BJ (cell line): Measurements from ENCODE around the gene COX6B2. TPM values are rescaled to one million over a fixed set of nuclear protein-coding genes. Genes with fewer than 3 reads are reported as not detected.

Experiments
- CTCF ChIA-PET: fragments of 350-600 bp; formaldehyde crosslinking; extraction: SDS; loops from one replicate; lab custom pipeline; 2021; ENCODE audit warnings: antibody characterized with exemption, inconsistent platforms; lab: Yijun Ruan, JAX
- POLR2A ChIA-PET: fragments of 300-600 bp; sonication (Branson Sonifier 250); formaldehyde crosslinking; extraction: SDS; loops from one replicate; lab custom pipeline; 2021; ENCODE audit warnings: antibody characterized with exemption; lab: Charles Lee
- DNase-seq: peaks from one replicate; pipeline ENCODE4 v3.0.0-alpha.2; 2011; ENCODE audit warnings: low read depth
- H3K27me3 ChIP-seq: 2 replicates; pipeline ENCODE4 v1.6.0; 2011; ENCODE audit warnings: low read length; ENCODE audit not compliant: control insufficient read depth, insufficient read depth
- H3K36me3 ChIP-seq: 2 replicates; pipeline ENCODE4 v1.5.1; 2011; ENCODE audit warnings: low read length; ENCODE audit not compliant: control insufficient read depth, insufficient read depth
- H3K4me3 ChIP-seq: 2 replicates; pipeline ENCODE4 v1.5.1; 2011; ENCODE audit warnings: low read depth, mild to moderate bottlenecking, control low read depth, low read length
- CTCF ChIP-seq: IDR thresholded peaks from 2 replicates; pipeline ENCODE4 v1.5.1; 2011; ENCODE audit warnings: low read depth, mild to moderate bottlenecking, control low read depth, inconsistent platforms, low read length, moderate library complexity; ENCODE audit not compliant: insufficient read depth
- polyA plus RNA-seq: library from polyadenylated mRNA; depleted of rRNA; stranded (reverse); fragments of >200 nt; gene quantifications from 2 replicates; pipeline ENCODE4 v1.2.3, GENCODE V29; 2011

Gene COX6B2
- polyA plus RNA-seq, 1 experiment = 0.58 TPM

- no peak for DNase-seq
- TF ChIP-seq CTCF = no peak
- H3K4me3 ChIP-seq = no peak overlapping the region
- peaks cover 20% of the 10 kb centered on the region for H3K27me3 ChIP-seq
- CTCF ChIA-PET = interaction anchor here (0.7 to 1.1 kb wide), 3 partner anchors 10 to 111 kb away, joined by 3 read pairs; partner anchors contain the start of gene ISOC2
- peaks cover 3% of the 10 kb centered on the region; the same call in 1 of the 2 replicates for H3K36me3 ChIP-seq
- POLR2A ChIA-PET = no interaction called here
Observed at GRCh38 chr19:55350620-55351315, 3.8 kb downstream of the COX6B2 start.

DNA sequence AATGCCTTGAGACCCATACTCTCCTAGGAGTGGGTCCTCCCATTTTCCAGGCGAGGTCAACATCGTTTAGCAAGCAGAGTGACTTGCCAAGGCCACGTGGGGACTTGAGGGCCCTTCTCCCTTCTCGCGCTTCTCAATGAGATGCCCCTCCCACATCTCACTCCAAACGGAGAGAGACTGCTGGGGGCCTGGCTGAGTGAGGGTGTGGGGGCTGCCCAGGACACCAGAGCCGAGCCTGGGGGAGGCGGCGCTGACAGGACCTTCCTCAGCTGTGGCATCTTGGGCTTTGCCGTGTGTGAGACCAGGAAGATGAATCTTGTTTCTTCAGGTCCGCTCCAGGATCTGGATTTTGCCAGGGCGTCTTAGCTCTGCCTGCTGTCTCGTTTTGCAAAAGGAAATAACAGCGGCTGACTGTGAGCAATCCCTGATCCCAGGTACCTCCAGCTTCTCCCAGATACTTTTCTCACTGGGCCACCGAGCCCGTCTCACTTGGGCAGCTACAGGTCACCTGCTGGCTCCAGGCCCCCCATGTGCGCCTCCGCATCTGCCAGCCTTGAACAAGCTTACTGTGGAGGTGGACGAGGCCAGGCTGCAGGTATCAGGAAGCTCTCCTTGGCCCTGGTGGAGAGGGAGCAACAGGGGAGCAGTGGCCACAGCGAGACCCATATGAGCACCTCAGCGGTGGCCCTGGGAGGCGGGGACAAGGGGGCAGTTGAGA is 6.0 kb downstream of the COX6B2 start:
- CTCF ChIA-PET = interaction anchor here (1.5 kb wide), 1 partner anchor 207 kb away, joined by 3 read pairs; no protein-coding TSS in a partner anchor
- POLR2A ChIA-PET = no interaction called here
- TF ChIP-seq CTCF = no peak
- Histone ChIP-seq H3K27me3 (peaks cover 10% of the 10 kb centered on the region), H3K4me3 (no peak overlapping the region), H3K36me3 (peaks cover 5% of the 10 kb centered on the region)
- DNase-seq = no peak

DNA sequence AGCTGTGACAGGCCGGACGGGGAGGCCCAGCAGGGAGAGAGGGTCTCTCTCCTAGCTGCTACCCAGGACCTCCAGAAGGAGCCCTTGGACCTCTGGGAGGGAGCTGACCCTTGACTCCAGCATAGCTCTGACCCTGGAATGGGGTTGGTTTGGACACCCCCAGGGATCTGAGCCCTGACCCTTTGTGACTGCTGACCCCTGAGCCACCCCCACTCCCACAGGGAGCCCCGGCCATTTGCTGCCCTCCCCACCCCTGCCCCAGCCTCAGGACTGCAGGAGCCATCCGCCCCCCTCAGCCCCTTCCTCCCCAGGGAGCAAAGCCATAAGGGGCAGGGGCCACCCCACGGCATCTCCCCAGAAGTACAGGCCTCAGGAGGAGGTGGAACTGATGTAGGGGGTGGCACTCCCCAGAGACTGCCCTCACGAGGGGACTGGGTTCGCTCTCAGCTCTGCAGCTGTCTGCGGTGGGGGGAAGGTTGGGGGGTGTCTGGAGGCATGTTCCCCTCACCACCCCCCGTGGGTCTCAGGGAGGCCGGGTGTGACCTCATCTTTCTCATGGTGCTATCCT is 7.0 kb downstream of the COX6B2 start:
- no peak for DNase-seq
- CTCF ChIA-PET = no interaction called here
- TF ChIP-seq CTCF = no peak
- H3K36me3 ChIP-seq = peaks cover 14% of the 10 kb centered on the region
- H3K27me3 ChIP-seq = peaks cover 4% of the 10 kb centered on the region; the same call in 1 of the 2 replicates
- POLR2A ChIA-PET = no interaction called here
- no peak overlapping the region for H3K4me3 ChIP-seq

GRCh38 chr19:55346725-55347441 is 7.6 kb downstream of the COX6B2 start:
- TF ChIP-seq CTCF = no peak
- peaks cover 16% of the 10 kb centered on the region for H3K36me3 ChIP-seq
- CTCF ChIA-PET = no interaction called here
- POLR2A ChIA-PET = no interaction called here
- no peak for DNase-seq
- 0 out of 2 replicates have a peak, but pooled peaks cover 1% of the 10 kb centered on the region for H3K27me3 ChIP-seq
- no peak overlapping the region for H3K4me3 ChIP-seq
